Lung (tissue), 12 donors: ENCODE data around the gene PTGES. TPM values are rescaled to one million over a fixed set of nuclear protein-coding genes. Genes with fewer than 3 reads are reported as not detected.

Source experiments
- ATAC-seq: fragments of 200-7000 bp; cut with Tn5 transposase; one replicate; pipeline ENCODE4 v1.9.1; 2020; ENCODE audit warnings: moderate number of reproducible peaks; ENCODE audit not compliant: insufficient read depth, low FRiP score
- DNase-seq, 3 donors: peaks; one replicate each; pipeline ENCODE4 v3.0.0-alpha.2; 2013 to 2017
- H3K27ac ChIP-seq, 2 donors: one replicate each; pipeline ENCODE4 v1.5.1; 2013; ENCODE audit warnings: mild to moderate bottlenecking in 2 of 2, moderate library complexity in 2 of 2, control low read depth in 1 of 2, inconsistent platforms in 1 of 2, low read depth in 1 of 2, low read length in 1 of 2
- H3K27me3 ChIP-seq, 3 donors: one replicate each; pipeline ENCODE4 v1.5.1; 2013; ENCODE audit warnings: low read length in 2 of 3; ENCODE audit not compliant: control insufficient read depth in 3 of 3, insufficient read depth in 3 of 3
- H3K36me3 ChIP-seq, 4 donors: one replicate each; pipeline ENCODE4 v1.5.1; 2013; ENCODE audit warnings: low read length in 4 of 4, mild to moderate bottlenecking in 1 of 4, moderate library complexity in 1 of 4; ENCODE audit not compliant: control insufficient read depth in 4 of 4, insufficient read depth in 4 of 4
- H3K4me1 ChIP-seq, 5 donors: one replicate each; pipeline ENCODE4 v1.5.1; 2013; ENCODE audit warnings: low read length in 5 of 5, mild to moderate bottlenecking in 2 of 5, moderate library complexity in 1 of 5; ENCODE audit not compliant: control insufficient read depth in 5 of 5, insufficient read depth in 5 of 5
- H3K4me3 ChIP-seq: one replicate; pipeline ENCODE4 v1.5.1; 2013; ENCODE audit warnings: mild to moderate bottlenecking, control low read depth, moderate library complexity
- H3K9ac ChIP-seq, 2 donors: one replicate each; pipeline ENCODE4 v1.5.1; 2013; ENCODE audit warnings: low read length in 2 of 2, control low read depth in 1 of 2; ENCODE audit not compliant: insufficient read depth in 1 of 2
- H3K9me3 ChIP-seq, 4 donors: one replicate each; pipeline ENCODE4 v1.5.1; 2013; ENCODE audit warnings: low read length in 3 of 4, mild to moderate bottlenecking in 1 of 4, moderate library complexity in 1 of 4; ENCODE audit not compliant: control insufficient read depth in 4 of 4, insufficient read depth in 3 of 4
- WGBS, 2 donors: extraction: QIAGEN DNeasy Blood & Tissue Kit; methylation state at CpG; one replicate each; pipeline ENCODE4 v1.1.7; 2013; 5-methylcytosine and 5-hydroxymethylcytosine counted together
- polyA plus RNA-seq, 2 donors: library from polyadenylated mRNA; stranded (reverse); fragments of 200-250 nt; gene quantifications; one replicate each; pipeline ENCODE4 v1.2.1, GENCODE V29; 2013
- total RNA-seq, 2 donors: library from RNA; depleted of rRNA in 1 of 2; stranded (reverse); fragments of >200 nt in 1 of 2; gene quantifications; one replicate each; pipeline ENCODE4 v1.2.1, GENCODE V29; 2014 to 2021
- TF ChIP-seq, protein P1 (sequence below): IDR thresholded peaks from 2 replicates; pipeline ENCODE4 v1.5.1; 2012; ENCODE audit warnings: mild to moderate bottlenecking; ENCODE audit errors: control extremely low read depth, extremely low read depth
- donor health status: control.
- donor health status: control.
- donor health status: Bipolar disorder and iron deficiency.
- donor health status: healthy.
- donor health status: DM: yes; HTN: yes; CAD: no.

PTGES gene
- total and polyA plus RNA-seq, 4 donors, result 8.0 to 19.8 (median 14.0) TPM

DNA sequence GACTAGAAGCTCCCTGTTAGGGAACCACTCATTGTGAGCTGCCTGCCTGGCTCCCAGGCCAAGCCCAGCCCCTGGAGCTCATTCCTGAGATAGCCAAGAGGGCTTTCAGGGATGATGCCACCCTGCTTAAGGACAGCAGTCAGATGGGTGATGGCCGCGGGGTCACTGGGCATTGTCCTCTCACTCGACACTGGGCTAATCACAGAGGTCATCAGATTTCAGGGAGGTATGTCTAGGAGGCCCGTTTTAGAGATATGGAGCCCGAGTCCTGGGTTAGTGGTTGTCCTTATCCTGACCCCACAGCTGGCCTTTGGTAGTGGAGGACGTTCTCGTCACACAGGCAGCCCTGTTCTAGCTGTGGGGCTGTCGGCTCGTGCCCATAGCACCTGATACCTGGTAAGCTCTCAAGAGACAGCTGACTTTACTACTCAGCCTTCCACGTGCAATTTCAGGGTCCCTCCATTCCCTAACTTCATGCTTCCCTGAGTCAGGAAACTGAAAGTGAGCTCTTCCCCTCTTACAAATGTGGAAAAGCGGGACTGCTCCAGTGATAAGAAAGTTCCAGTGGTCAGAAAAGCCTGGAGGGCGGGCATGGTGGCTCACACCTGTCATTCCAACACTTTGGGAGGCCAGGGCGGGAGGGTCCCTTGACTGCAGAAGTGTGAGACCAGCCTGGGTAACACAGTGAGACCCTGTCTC, 7.1 kb upstream of the PTGES start:
- TF ChIP-seq, protein P1, sequence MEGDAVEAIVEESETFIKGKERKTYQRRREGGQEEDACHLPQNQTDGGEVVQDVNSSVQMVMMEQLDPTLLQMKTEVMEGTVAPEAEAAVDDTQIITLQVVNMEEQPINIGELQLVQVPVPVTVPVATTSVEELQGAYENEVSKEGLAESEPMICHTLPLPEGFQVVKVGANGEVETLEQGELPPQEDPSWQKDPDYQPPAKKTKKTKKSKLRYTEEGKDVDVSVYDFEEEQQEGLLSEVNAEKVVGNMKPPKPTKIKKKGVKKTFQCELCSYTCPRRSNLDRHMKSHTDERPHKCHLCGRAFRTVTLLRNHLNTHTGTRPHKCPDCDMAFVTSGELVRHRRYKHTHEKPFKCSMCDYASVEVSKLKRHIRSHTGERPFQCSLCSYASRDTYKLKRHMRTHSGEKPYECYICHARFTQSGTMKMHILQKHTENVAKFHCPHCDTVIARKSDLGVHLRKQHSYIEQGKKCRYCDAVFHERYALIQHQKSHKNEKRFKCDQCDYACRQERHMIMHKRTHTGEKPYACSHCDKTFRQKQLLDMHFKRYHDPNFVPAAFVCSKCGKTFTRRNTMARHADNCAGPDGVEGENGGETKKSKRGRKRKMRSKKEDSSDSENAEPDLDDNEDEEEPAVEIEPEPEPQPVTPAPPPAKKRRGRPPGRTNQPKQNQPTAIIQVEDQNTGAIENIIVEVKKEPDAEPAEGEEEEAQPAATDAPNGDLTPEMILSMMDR, result no peak
- DNase-seq (no peak), ATAC-seq (no peak)
- 72 to 90% methylated on average over 13 of the region's 13 CpGs for WGBS, 2 donors
- Histone ChIP-seq H3K27me3 (no peaks in the 10 kb centered on the region), H3K4me1 (peaks cover 0 to 37% (median 9%) of the 10 kb centered on the region in 5 donors), H3K9ac (peak overlapping the region in 1 of 2 donors; percentile 3), H3K4me3 (no peak overlapping the region), H3K9me3 (no peaks in the 10 kb centered on the region), H3K36me3 (no peaks in the 10 kb centered on the region), H3K27ac (no peak overlapping the region)

- Histone ChIP-seq H3K27ac (no peak overlapping the region), H3K27me3 (no peaks in the 10 kb centered on the region), H3K4me1 (peaks cover 0 to 36% (median 9%) of the 10 kb centered on the region in 5 donors), H3K9me3 (no peaks in the 10 kb centered on the region), H3K4me3 (no peak overlapping the region), H3K36me3 (no peaks in the 10 kb centered on the region), H3K9ac (no peak overlapping the region)
- DNase-seq (no peak), ATAC-seq (no peak)
- WGBS, 2 donors, result 82 to 96% methylated on average over 4 of the region's 4 CpGs
- TF ChIP-seq, protein P1, result no peak
Observed at GRCh38 chr9:129759319-129759718, 6.5 kb upstream of the PTGES start.

DNA sequence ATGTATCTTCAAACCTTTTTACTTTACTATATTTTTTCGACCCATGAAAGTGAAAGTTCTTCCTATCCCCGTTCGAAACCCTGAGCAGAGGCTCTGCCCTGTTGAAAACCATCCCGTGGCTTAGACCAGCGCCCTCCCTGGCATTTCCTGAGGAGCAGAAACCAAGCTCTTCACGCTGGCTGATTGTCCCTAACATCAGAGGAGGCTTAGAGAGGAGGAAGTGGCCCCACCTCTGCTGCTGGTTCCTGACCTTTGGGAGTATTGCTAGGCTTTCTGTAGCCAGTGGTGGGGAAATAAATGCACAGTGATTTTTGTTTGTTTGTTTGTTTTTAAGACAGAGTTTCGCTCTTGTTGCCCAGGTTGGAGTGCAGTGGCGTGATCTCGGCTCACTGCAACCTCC, 4.2 kb upstream of the PTGES start:
- no peak overlapping the region for H3K4me3 ChIP-seq
- TF ChIP-seq, protein P1, result no peak
- ATAC-seq (no peak), DNase-seq (no peak)
- H3K27ac ChIP-seq, result no peak overlapping the region
- no peaks in the 10 kb centered on the region for H3K9me3 ChIP-seq
- no peaks in the 10 kb centered on the region for H3K27me3 ChIP-seq
- 41 to 51% methylated on average over 9 of the region's 9 CpGs for WGBS, 2 donors
- peaks cover 0 to 28% (median 6%) of the 10 kb centered on the region in 5 donors for H3K4me1 ChIP-seq
- H3K9ac ChIP-seq, result no peak overlapping the region
- no peaks in the 10 kb centered on the region for H3K36me3 ChIP-seq
